Peyer's patch (tissue), 4 donors: ENCODE measurements around the gene SLC16A5. TPM values are rescaled to one million over a fixed set of nuclear protein-coding genes. Genes with fewer than 3 reads are reported as not detected.
"Not testable (repeated sequence)": the region's sequence is repeated elsewhere in the genome, so short reads cannot be mapped to it uniquely, and the experiment has no call there.

ENCODE experiments used
- DNase-seq, 3 donors: peaks; one replicate each; pipeline ENCODE4 v3.0.0-alpha.2; 2017 to 2019
- H3K27ac ChIP-seq, 4 donors: fragments of 200-600 bp; sonication (generic); one replicate each; pipeline ENCODE4 v1.5.1; 2016 to 2019
- H3K27me3 ChIP-seq, 2 donors: fragments of 200-600 bp; sonication (generic); one replicate each; pipeline ENCODE4 v1.5.1; 2019
- H3K36me3 ChIP-seq, 3 donors: fragments of 200-600 bp; sonication (generic); one replicate each; pipeline ENCODE4 v1.5.1; 2016 to 2019
- H3K4me1 ChIP-seq, 4 donors: fragments of 200-600 bp; sonication (generic); one replicate each; pipeline ENCODE4 v1.5.1; 2016 to 2019
- H3K4me3 ChIP-seq, 4 donors: fragments of 200-600 bp; sonication (generic); 1 replicate in 3 of 4; 2 replicates in 1 of 4; pipeline ENCODE4 v1.5.1; 2016 to 2019; ENCODE audit warnings: mild to moderate bottlenecking in 1 of 4
- H3K9me3 ChIP-seq, 4 donors: fragments of 200-600 bp; sonication (generic); one replicate each; pipeline ENCODE4 v1.5.1; 2016 to 2019; ENCODE audit warnings: mild to moderate bottlenecking in 1 of 4
- POLR2A ChIP-seq, 2 donors: fragments of 450-650 bp; IDR thresholded peaks; one replicate each; pipeline ENCODE4 v1.5.1; 2017; ENCODE audit warnings: antibody characterized with exemption in 2 of 2, mild to moderate bottlenecking in 2 of 2, moderate library complexity in 2 of 2
- total RNA-seq, 4 donors: library from RNA; depleted of rRNA; stranded (reverse); fragments of >200 nt; gene quantifications; one replicate each; pipeline ENCODE4 v1.1.0, GENCODE V29; 2016
- TF ChIP-seq, protein P1 (sequence below), 6 experiments: fragments of 450-650 bp in 4 of 6; fragments of 200-600 bp in 2 of 6; sonication (generic) in 1 of 6; IDR thresholded peaks; one replicate each; pipeline ENCODE4 v1.5.1; 2017 to 2019; ENCODE audit warnings: antibody characterized with exemption in 6 of 6, mild to moderate bottlenecking in 3 of 6, moderate library complexity in 1 of 6

The SLC16A5 gene
- total RNA-seq, 4 donors from 2014 or later: 47.9 to 211 (median 147) TPM

DNA sequence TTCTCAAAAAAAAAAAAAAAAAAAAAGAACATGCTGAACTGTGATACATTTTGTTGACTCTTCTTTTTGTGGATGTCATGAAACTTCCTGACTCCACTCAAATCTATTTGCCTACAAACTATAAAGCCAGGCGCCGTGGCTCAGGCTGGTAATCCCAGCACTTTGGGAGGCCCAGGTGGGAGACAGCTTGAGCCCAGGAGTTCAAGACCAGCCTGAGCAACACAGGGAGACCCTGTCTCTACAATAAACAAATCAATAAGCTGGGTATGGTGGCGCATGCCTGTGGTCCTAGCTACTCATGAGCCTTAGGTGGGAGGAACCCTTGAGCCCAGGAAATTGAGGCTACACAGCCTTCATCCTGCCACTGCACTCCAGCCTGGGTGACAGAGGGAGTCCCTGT, 45.2 kb downstream of the SLC16A5 start:
- Histone ChIP-seq H3K4me3 (no peak overlapping the region), H3K27me3 (no peaks in the 10 kb centered on the region), H3K9me3 (no peaks in the 10 kb centered on the region), H3K36me3 (peaks cover 0 to 29% (median 0%) of the 10 kb centered on the region in 3 donors), H3K27ac (no peak overlapping the region), H3K4me1 (peaks cover 0 to 29% (median 2%) of the 10 kb centered on the region in 4 donors)
- TF ChIP-seq, protein P1, sequence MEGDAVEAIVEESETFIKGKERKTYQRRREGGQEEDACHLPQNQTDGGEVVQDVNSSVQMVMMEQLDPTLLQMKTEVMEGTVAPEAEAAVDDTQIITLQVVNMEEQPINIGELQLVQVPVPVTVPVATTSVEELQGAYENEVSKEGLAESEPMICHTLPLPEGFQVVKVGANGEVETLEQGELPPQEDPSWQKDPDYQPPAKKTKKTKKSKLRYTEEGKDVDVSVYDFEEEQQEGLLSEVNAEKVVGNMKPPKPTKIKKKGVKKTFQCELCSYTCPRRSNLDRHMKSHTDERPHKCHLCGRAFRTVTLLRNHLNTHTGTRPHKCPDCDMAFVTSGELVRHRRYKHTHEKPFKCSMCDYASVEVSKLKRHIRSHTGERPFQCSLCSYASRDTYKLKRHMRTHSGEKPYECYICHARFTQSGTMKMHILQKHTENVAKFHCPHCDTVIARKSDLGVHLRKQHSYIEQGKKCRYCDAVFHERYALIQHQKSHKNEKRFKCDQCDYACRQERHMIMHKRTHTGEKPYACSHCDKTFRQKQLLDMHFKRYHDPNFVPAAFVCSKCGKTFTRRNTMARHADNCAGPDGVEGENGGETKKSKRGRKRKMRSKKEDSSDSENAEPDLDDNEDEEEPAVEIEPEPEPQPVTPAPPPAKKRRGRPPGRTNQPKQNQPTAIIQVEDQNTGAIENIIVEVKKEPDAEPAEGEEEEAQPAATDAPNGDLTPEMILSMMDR (IDR thresholded peaks at IDR 0.05): no peak
- no peak for TF ChIP-seq POLR2A (IDR thresholded peaks at IDR 0.05)
- DNase-seq: no peak

DNA sequence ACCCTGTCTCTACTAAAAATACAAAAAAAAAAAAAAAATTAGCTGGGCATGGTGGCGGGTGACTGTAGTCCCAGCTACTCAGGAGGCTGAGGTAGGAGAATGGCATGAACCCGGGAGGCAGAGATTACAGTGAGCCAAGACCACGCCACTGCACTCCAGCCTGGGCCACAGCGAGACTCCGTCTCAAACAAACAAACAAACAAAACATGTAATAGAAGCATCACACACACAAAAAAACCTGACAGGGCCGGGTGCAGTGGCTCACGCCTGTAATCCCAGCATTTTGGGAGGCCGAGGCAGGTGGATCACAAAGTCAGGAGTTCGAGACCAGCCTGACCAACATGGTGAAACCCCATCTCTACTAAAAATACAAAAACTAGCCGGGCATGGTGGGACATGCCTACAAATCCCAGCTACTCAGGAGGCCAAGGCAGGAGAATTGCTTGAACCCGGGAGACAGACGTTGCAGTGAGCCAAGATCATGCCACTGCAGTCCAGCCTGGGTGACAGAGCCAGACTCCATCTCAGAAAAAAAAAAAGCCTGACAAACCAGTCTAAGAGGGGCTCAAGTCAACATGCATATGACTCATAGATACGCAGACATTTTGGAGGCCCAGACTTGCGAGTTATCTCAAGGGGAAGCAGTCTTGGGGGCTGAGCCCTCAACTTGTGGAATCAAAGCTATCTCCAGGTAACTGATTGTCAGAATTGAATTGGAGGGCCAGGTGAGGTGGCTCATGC, 46.0 kb downstream of the SLC16A5 start:
- H3K27ac ChIP-seq, H3K9me3 ChIP-seq, H3K27me3 ChIP-seq, DNase-seq, H3K4me3 ChIP-seq: not testable (repeated sequence)
- Histone ChIP-seq H3K4me1 (peaks cover 0 to 21% (median 2%) of the 10 kb centered on the region in 4 donors), H3K36me3 (peaks cover 0 to 35% (median 0%) of the 10 kb centered on the region in 3 donors)

DNA sequence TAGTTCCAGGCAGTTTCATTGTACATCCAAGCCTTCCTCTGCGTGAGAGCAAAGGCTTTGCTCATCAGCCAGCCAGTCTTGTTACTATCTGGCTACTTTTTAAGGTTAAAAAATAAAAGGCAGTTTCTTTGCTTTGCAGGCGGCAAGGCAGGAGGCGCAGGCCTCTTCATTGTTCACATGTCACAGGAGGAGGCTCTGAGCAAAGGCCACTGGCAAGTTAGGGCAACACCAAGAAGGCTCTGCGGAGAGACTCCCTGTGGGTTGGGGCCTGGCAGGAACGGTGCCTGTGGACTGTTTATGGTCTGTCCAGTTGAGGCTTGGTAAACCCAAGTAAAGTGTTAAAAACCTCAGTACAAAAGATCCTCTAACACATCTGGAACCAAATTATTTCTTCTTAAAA, 47.7 kb downstream of the SLC16A5 start:
- DNase-seq: no peak
- Histone ChIP-seq H3K4me3 (no peak overlapping the region), H3K36me3 (peaks cover 0 to 33% (median 0%) of the 10 kb centered on the region in 3 donors), H3K27ac (no peak overlapping the region), H3K4me1 (peaks cover 0 to 10% (median under 1%) of the 10 kb centered on the region in 4 donors), H3K27me3 (no peaks in the 10 kb centered on the region), H3K9me3 (no peaks in the 10 kb centered on the region)
- no peak for TF ChIP-seq POLR2A (IDR thresholded peaks at IDR 0.05)
- TF ChIP-seq, protein P1 (IDR thresholded peaks at IDR 0.05): no peak

DNA sequence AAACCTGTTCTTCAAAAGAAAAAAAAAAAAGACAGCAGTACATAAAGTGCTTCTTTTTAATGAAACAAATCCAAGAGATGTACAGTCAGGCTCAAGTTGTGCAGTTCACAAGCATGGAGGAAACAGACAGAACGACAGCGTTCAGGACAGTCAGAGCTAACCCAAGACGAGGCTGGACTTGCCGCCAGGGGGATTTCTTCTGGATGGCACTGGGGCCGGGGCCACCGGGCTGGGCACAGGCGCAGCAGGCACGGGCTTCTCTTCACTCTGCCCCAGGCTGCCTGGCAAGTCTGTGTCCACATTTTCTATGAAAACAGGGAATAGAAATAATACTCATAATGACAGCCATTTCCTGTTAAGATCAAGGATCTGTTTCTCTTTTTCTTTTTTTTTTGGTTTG, 48.2 kb downstream of the SLC16A5 start:
- Histone ChIP-seq H3K36me3 (peaks cover 0 to 38% (median 0%) of the 10 kb centered on the region in 3 donors), H3K9me3 (no peaks in the 10 kb centered on the region), H3K27ac (no peak overlapping the region), H3K4me3 (no peak overlapping the region), H3K27me3 (no peaks in the 10 kb centered on the region), H3K4me1 (peaks cover 0 to 8% (median 2%) of the 10 kb centered on the region in 4 donors)
- no peak for TF ChIP-seq POLR2A (IDR thresholded peaks at IDR 0.05)
- TF ChIP-seq, protein P1 (IDR thresholded peaks at IDR 0.05): no peak
- no peak for DNase-seq

DNA sequence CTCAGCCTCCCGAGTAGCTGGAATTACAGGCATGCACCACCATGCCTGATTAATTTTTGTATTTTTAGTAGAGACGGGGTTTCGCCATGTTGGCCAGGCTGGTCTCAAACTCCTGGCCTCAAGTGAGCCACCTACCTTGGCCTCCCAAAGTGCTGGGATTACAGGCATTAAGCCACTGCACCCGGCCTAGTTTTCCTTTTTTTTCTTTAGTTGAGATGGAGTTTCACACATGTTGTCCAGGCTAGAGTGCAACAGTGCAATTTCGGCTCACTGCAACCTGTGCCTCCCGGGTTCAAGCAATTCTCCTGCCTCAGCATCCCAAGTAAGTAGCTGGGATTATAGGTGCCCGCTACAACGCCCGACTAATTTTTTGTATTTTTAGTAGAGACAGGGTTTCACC, 50.0 kb downstream of the SLC16A5 start:
- H3K36me3 ChIP-seq: peaks cover 0 to 47% (median 0%) of the 10 kb centered on the region in 3 donors
- H3K27ac ChIP-seq, H3K4me1 ChIP-seq, DNase-seq, H3K9me3 ChIP-seq, H3K27me3 ChIP-seq, H3K4me3 ChIP-seq: not testable (repeated sequence)

DNA sequence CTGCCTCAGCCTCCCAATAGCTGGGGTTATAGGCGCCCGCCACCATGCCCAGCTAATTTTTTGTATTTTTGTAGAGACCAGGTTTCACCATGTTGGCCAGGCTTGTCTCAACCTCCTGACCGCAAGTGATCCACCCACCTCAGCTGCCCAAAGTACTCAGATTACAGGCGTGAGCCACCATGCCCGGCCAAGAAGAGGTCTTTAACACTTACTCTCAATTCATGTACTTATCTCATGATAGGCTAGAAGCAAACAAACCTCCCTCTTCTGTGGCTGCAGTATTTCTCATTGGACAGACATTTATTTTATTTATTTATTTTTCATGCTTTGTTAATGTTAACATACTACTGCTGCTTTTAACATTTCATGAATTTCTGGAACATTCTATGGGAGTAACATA, 50.8 kb downstream of the SLC16A5 start:
- TF ChIP-seq POLR2A (IDR thresholded peaks at IDR 0.05): no peak
- TF ChIP-seq, protein P1 (IDR thresholded peaks at IDR 0.05): no peak
- no peak for DNase-seq
- Histone ChIP-seq H3K9me3 (no peaks in the 10 kb centered on the region), H3K4me1 (peaks cover 0 to 4% (median 0%) of the 10 kb centered on the region in 4 donors), H3K27ac (no peak overlapping the region), H3K4me3 (no peak overlapping the region), H3K36me3 (peaks cover 0 to 48% (median 0%) of the 10 kb centered on the region in 3 donors), H3K27me3 (no peaks in the 10 kb centered on the region)
